Gastroesophageal sphincter (tissue), 3 donors: ENCODE data around the gene HS3ST3A1.

Experiments used
- EP300 ChIP-seq: sonication (generic); formaldehyde crosslinking; IDR thresholded peaks from one replicate; pipeline ENCODE4 v1.6.1; 2017; ENCODE audit warnings: antibody characterized with exemption, mild to moderate bottlenecking
- POLR2A ChIP-seq, 2 donors: fragments of 450-650 bp; IDR thresholded peaks; one replicate each; pipeline ENCODE4 v1.6.1; 2017; ENCODE audit warnings: antibody characterized with exemption in 2 of 2, mild to moderate bottlenecking in 2 of 2, moderate library complexity in 1 of 2
- POLR2AphosphoS5 ChIP-seq: sonication (generic); formaldehyde crosslinking; IDR thresholded peaks from one replicate; pipeline ENCODE4 v1.6.1; 2017; ENCODE audit warnings: antibody characterized with exemption
- TF ChIP-seq, protein P1 (sequence below), 4 experiments: fragments of 200-600 bp in 2 of 4; fragments of 450-650 bp in 2 of 4; sonication (generic) in 1 of 4; IDR thresholded peaks; one replicate each; pipeline ENCODE4 v1.5.1; 2017 to 2019; ENCODE audit warnings: antibody characterized with exemption in 4 of 4, mild to moderate bottlenecking in 2 of 4, moderate library complexity in 2 of 4

DNA sequence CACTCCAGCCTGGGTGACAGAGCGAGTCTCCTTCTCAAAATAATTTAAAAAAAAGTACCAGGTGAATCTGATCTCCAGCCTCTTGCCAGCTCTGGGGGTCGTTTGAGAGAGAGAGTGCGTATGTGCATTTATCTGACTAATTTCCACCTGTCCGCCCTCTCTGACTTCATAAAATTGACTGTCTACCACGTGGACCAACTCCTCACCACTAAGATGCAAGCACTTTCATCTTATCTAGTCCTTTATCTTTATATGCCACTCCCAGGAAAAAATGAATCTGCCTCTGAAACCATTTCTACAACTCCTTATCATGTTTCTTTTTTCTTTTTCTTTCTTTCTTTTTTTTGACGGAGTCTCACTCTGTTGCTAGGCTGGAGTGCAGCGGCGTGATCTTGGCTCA lies 55.8 kb downstream of the HS3ST3A1 start:
- no peak for TF ChIP-seq POLR2A (IDR thresholded peaks at IDR 0.05)
- TF ChIP-seq, protein P1, sequence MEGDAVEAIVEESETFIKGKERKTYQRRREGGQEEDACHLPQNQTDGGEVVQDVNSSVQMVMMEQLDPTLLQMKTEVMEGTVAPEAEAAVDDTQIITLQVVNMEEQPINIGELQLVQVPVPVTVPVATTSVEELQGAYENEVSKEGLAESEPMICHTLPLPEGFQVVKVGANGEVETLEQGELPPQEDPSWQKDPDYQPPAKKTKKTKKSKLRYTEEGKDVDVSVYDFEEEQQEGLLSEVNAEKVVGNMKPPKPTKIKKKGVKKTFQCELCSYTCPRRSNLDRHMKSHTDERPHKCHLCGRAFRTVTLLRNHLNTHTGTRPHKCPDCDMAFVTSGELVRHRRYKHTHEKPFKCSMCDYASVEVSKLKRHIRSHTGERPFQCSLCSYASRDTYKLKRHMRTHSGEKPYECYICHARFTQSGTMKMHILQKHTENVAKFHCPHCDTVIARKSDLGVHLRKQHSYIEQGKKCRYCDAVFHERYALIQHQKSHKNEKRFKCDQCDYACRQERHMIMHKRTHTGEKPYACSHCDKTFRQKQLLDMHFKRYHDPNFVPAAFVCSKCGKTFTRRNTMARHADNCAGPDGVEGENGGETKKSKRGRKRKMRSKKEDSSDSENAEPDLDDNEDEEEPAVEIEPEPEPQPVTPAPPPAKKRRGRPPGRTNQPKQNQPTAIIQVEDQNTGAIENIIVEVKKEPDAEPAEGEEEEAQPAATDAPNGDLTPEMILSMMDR (IDR thresholded peaks at IDR 0.05) = no peak
- no peak for TF ChIP-seq POLR2AphosphoS5
- no peak for TF ChIP-seq EP300
